Duodenal mucosa (tissue), 2 donors: ENCODE data around the gene VGLL4.

Experiments used
- H3K27ac ChIP-seq: one replicate; pipeline ENCODE4 v1.7.0; 2013; ENCODE audit warnings: low read depth, low read length
- H3K27me3 ChIP-seq, 2 donors: one replicate each; pipeline ENCODE4 v1.7.0; 2013; ENCODE audit warnings: low read length in 2 of 2, control low read depth in 1 of 2; ENCODE audit not compliant: insufficient read depth in 2 of 2, control insufficient read depth in 1 of 2
- H3K36me3 ChIP-seq, 2 donors: one replicate each; pipeline ENCODE4 v1.7.0; 2013; ENCODE audit warnings: low read length in 2 of 2, control low read depth in 1 of 2; ENCODE audit not compliant: insufficient read depth in 2 of 2, control insufficient read depth in 1 of 2
- H3K4me1 ChIP-seq, 2 donors: one replicate each; pipeline ENCODE4 v1.7.0; 2013; ENCODE audit warnings: low read length in 2 of 2, control low read depth in 1 of 2; ENCODE audit not compliant: insufficient read depth in 2 of 2, control insufficient read depth in 1 of 2
- H3K4me3 ChIP-seq, 2 donors: one replicate each; pipeline ENCODE4 v1.7.0; 2013; ENCODE audit warnings: low read length in 2 of 2, low read depth in 1 of 2
- H3K9ac ChIP-seq, 2 donors: one replicate each; pipeline ENCODE4 v1.7.0; 2013; ENCODE audit warnings: low read length in 2 of 2, low read depth in 1 of 2
- H3K9me3 ChIP-seq, 2 donors: one replicate each; pipeline ENCODE4 v1.7.0; 2013; ENCODE audit warnings: low read length in 2 of 2, control low read depth in 1 of 2; ENCODE audit not compliant: control insufficient read depth in 1 of 2

VGLL4 gene

DNA sequence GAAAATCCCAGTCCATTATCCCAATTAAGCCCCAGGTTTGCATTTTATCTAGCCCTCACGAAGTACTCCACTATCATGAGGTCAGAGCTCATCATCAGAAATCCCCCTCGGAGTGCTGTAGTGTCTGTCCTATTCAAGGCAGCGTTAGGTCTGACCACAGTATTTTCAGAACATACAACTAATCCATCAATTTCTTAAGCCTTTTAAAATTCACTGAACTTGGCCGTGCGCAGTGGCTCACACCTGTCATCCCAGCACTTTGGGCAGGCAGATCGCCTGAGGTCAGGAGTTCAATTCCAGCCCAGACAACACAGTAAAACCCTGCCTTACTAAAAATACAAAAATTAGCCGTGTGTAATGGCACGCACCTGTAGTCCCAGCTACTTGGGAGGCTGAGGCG, 11.9 kb downstream of the VGLL4 start:
- Histone ChIP-seq H3K36me3 (no peaks in the 10 kb centered on the region), H3K27me3 (no peaks in the 10 kb centered on the region), H3K27ac (no peak overlapping the region), H3K4me1 (peaks cover 9 to 23% of the 10 kb centered on the region in 2 donors), H3K4me3 (no peak overlapping the region), H3K9ac (no peak overlapping the region), H3K9me3 (no peaks in the 10 kb centered on the region)

DNA sequence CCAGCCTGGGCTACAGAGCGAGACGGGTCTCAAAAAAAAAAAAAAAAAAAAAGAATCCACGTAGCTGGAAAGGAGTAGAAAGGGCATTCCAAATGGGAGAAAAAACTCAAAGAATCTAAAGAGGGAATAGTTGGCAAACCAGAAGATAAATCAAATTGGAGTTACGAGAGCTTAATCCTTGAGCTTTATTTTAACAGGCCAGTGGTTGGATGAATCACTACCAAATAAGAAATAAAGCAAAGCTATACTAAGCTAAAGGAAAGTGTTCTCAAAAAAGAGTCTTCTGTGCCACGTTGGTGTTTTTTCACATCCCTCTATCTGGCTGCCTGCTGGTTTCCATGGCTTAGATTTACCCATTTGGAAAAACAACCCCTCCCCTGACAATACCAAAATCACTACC, 14.0 kb downstream of the VGLL4 start:
- Histone ChIP-seq H3K4me1 (peaks cover 20 to 27% of the 10 kb centered on the region in 2 donors), H3K9ac (no peak overlapping the region), H3K27me3 (no peaks in the 10 kb centered on the region), H3K36me3 (no peaks in the 10 kb centered on the region), H3K27ac (no peak overlapping the region), H3K4me3 (no peak overlapping the region), H3K9me3 (no peaks in the 10 kb centered on the region)

DNA sequence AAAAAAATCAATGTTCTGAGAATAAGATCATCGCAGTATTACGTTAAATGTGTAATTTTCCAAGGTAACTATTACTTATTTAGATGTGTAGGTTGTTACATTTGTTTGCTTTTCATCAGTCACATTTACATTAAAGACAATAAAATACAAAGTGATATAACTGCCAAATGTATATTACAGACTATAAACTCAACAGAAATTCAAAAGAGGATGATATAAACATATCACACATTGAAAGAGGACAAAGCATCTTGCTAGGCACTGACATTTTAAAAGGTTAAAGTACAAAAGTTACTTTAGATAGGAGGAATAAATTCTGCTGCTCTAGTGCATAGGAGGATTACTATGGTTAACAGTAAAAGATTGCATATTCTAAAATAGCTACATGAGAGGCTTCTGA, 16.1 kb downstream of the VGLL4 start:
- no peak overlapping the region for H3K9ac ChIP-seq
- H3K27ac ChIP-seq: no peak overlapping the region
- H3K4me3 ChIP-seq: no peak overlapping the region
- H3K27me3 ChIP-seq: no peaks in the 10 kb centered on the region
- no peaks in the 10 kb centered on the region for H3K36me3 ChIP-seq
- H3K4me1 ChIP-seq: peaks cover 25 to 29% of the 10 kb centered on the region in 2 donors
- H3K9me3 ChIP-seq: no peaks in the 10 kb centered on the region

DNA sequence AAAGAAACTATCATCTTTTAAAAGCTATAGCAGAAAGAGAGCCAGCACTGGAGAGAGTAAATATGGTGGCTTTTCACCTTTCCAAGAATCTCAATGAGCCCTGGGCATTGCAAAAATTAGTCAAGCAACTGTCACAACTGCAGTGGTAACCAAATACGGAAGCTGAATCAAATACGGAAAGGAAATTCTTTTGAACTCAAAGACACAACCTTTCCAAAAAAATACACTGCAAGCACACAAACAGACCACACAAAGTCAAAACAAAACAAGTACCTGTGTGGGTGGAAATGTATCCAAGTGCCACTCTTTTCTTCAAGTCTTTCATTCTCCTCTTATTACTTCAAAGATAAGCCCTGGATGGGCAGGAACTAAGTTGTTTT, 17.6 kb downstream of the VGLL4 start:
- Histone ChIP-seq H3K4me1 (peaks cover 28 to 33% of the 10 kb centered on the region in 2 donors), H3K4me3 (no peak overlapping the region), H3K9me3 (no peaks in the 10 kb centered on the region), H3K36me3 (no peaks in the 10 kb centered on the region), H3K9ac (no peak overlapping the region), H3K27me3 (no peaks in the 10 kb centered on the region), H3K27ac (no peak overlapping the region)

DNA sequence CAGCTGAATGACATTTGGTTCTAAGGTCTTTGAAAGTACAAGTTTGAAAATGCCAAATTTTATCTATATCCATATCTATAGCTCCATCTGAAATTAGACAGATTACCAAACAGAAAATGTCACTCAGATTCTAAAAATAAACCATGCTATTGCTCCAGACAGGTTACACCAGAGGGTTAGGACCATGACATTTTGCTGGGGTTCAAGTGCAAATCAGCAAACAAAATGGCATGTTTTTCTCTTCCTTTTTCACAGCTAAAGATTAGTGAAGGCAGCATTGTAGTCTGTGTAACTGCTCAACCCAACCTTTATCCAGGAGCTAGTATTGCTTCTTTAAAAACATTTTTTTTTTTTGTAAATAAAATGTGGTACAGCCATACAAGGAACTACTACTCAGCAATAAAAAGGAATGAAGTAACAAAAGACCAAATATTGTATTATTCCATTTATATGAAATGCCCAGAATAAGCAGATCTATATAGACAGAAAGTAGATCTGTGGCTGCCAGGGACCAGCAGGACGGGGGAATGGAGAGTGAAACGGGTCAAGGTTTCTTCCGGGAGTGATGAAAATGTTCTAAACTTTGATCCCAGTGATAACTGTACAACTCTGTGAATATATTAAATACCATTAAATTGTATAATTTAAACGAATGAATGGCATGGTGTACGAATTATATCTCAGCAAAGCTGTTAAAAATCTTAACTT, 18.2 kb downstream of the VGLL4 start:
- Histone ChIP-seq H3K9me3 (no peaks in the 10 kb centered on the region), H3K4me1 (peaks cover 33 to 38% of the 10 kb centered on the region in 2 donors), H3K36me3 (no peaks in the 10 kb centered on the region), H3K4me3 (no peak overlapping the region), H3K9ac (no peak overlapping the region), H3K27ac (no peak overlapping the region), H3K27me3 (no peaks in the 10 kb centered on the region)

DNA sequence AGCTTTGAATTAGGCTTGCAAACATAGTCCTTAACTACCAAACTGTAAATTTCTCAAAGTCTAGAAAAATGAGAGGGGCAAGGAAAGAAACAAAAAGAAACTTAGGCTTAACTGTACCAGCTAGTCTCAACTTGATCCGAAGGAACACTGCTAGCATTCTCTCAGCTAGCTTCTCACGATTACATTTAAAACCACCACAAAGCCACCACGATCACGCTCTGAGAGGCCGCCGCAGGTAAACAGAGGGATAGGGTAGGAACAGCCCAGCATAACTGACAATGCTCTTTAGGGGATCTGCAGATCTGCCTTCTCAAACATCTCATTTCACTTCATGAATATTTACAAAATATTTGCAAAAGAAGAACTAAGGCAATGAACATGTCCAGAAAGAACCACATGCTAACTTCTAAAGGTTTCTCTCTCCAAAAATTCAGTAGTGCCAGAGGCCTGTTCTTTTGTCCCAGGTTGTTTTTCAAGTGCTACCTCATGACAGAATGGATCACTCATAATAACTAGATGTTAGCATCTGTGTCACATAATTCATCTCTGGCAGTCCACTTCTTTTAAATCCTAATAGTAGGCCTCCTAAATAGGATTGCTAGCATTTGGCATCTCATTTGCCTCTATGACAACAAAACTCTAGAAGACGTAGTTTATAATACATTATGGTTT, 18.9 kb downstream of the VGLL4 start:
- Histone ChIP-seq H3K4me1 (peaks cover 40 to 45% of the 10 kb centered on the region in 2 donors), H3K27me3 (no peaks in the 10 kb centered on the region), H3K36me3 (no peaks in the 10 kb centered on the region), H3K27ac (no peak overlapping the region), H3K4me3 (no peak overlapping the region), H3K9ac (no peak overlapping the region), H3K9me3 (no peaks in the 10 kb centered on the region)

DNA sequence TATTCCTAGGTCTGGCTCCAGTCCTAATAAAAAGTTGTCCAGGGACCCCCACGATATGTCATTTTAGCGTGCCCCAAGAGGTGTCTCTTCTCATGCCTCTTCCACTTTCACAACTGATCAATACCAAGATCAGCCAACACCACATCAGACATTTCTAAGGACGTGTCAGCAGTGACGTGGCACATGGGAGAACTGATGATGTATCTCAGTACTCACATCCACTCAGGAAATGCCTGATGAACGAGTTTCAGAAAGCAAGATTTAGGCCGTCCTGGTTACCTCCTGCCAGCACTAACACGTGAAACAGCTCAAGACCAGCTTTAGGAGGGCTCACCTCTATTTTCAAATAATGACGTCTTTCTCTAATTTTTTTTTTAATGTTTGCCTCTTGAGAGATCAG, 19.6 kb downstream of the VGLL4 start:
- Histone ChIP-seq H3K9ac (no peak overlapping the region), H3K4me3 (no peak overlapping the region), H3K27me3 (no peaks in the 10 kb centered on the region), H3K27ac (no peak overlapping the region), H3K4me1 (peaks cover 42 to 52% of the 10 kb centered on the region in 2 donors), H3K36me3 (no peaks in the 10 kb centered on the region), H3K9me3 (no peaks in the 10 kb centered on the region)

DNA sequence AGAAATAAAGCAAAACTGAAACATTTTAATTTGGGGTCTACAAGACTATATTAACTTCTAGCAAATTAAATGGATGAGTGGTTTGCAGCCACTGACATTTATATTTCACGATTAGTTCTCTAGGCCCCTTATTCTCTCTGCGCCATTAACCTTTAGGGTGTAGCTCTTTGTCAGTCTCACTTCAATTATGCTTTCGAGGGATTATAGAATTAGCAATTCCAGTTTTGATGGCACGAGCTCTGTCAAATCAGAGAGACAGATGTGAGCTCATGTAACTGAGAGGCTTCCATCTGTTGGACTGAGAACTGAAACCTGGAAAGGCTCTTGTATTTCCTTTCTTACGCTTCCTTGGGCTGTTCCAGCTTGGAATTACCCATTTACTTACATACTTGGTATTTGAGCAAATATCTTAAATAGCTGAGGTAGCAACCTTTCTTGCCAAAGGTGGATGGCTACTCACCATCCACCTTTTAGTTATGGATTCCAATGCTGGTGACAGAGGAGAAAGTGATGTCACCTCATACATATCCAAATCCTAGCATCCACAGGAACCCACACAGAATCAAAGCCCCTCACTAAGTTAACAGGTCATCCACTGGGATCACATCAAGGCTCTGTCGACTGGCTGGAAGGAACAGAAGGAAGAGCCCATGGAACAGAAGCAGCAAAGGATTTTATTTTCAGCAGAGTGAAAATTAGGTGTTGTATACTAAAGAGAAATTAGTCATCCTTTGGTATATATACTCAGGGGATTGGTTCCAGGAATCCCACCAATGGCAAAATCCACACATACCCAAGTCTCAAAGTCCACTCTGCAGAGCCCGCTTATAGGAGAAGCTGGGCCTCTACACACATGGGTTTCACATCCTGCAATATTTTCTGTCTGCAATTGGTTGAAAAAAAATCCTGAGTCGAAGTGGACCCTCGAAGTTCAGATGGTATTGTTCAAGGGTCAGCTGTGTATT, 20.8 kb downstream of the VGLL4 start:
- peaks cover 45 to 61% of the 10 kb centered on the region in 2 donors for H3K4me1 ChIP-seq
- no peak overlapping the region for H3K27ac ChIP-seq

DNA sequence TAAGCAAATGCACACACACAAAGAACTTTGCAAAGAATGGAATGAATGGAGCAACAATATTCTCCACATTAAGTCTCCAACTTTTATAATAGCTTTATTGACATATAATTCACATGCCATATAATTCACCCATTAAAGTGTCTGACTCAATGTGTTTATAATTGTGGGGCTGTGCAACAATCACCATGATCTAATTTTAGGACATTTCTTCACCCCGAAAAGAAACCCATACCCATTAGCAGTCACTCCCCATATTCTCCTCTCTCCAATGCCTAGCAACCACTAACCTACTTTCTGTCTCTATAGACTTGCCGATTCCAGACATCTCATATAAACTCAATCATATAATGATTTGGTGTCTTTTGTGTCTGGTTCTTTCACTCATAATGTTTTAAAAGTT, 22.6 kb downstream of the VGLL4 start:
- H3K27ac ChIP-seq: no peak overlapping the region
- H3K36me3 ChIP-seq: no peaks in the 10 kb centered on the region
- no peak overlapping the region for H3K4me3 ChIP-seq
- H3K9me3 ChIP-seq: no peaks in the 10 kb centered on the region
- H3K4me1 ChIP-seq: peaks cover 46 to 61% of the 10 kb centered on the region in 2 donors
- no peak overlapping the region for H3K9ac ChIP-seq
- no peaks in the 10 kb centered on the region for H3K27me3 ChIP-seq

More for the DNA sequence above, 20.8 kb downstream of the VGLL4 start:
- Histone ChIP-seq H3K9ac (no peak overlapping the region), H3K9me3 (no peaks in the 10 kb centered on the region), H3K4me3 (no peak overlapping the region), H3K36me3 (no peaks in the 10 kb centered on the region), H3K27me3 (no peaks in the 10 kb centered on the region)
